ENCODE measurements around the gene CHI3L1.

CHI3L1 gene

DNA sequence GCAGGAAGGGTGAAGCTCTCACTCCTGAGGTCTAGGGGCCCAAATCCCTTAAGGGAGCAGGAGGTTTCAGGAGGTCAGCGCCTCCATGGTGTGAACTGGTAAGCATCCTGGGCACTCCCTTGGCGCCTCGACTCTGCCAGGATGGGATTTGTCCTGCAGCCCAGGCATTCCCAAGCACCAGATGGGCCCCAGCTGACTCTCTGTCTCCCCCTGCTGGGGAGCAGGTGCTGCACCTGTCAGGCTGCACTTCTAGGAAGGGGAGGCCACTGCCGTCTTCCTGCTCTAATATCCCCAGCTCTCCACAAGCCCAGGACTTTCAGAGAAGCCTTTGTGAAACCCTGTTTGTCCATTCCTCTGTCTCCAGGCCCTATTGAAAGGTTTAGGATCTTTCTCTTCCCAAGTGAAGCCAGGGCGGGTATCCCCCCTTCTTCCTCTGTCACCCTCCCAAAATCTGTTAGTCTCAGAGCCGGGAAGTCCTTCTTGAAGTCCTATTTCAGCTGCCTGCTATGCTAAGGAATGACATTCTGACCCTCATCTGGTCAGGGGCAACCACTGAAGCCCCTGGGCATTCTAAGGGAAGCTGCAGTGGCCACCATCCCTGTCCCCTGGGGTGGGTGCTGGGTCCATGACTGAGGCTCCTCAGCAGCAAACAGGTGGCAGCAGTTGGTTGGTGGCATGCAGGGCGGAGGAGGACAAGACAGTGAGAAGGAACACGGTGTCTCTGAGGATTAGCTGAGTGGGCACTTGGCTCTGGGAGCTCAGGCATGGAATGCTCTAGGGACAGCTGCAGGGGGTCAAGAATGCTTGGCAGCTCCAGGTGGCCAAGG is 14.1 kb downstream of the CHI3L1 start:
- TF ChIP-seq, protein P1, sequence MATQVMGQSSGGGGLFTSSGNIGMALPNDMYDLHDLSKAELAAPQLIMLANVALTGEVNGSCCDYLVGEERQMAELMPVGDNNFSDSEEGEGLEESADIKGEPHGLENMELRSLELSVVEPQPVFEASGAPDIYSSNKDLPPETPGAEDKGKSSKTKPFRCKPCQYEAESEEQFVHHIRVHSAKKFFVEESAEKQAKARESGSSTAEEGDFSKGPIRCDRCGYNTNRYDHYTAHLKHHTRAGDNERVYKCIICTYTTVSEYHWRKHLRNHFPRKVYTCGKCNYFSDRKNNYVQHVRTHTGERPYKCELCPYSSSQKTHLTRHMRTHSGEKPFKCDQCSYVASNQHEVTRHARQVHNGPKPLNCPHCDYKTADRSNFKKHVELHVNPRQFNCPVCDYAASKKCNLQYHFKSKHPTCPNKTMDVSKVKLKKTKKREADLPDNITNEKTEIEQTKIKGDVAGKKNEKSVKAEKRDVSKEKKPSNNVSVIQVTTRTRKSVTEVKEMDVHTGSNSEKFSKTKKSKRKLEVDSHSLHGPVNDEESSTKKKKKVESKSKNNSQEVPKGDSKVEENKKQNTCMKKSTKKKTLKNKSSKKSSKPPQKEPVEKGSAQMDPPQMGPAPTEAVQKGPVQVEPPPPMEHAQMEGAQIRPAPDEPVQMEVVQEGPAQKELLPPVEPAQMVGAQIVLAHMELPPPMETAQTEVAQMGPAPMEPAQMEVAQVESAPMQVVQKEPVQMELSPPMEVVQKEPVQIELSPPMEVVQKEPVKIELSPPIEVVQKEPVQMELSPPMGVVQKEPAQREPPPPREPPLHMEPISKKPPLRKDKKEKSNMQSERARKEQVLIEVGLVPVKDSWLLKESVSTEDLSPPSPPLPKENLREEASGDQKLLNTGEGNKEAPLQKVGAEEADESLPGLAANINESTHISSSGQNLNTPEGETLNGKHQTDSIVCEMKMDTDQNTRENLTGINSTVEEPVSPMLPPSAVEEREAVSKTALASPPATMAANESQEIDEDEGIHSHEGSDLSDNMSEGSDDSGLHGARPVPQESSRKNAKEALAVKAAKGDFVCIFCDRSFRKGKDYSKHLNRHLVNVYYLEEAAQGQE (IDR thresholded peaks at IDR 0.05; ENCODE audit: insufficient read depth in 1 of 2, low read depth in 2 of 2, low read length in 2 of 2): no peak
- TF ChIP-seq FOXP2 (optimal IDR thresholded peaks at IDR 0.05; ENCODE audit: borderline replicate concordance, extremely low read depth, extremely low read length, insufficient read depth) (no peak), SIN3A (IDR thresholded peaks at IDR 0.05; ENCODE audit: borderline replicate concordance, insufficient read depth, low read length) (no peak), TAF1 (IDR thresholded peaks at IDR 0.05; ENCODE audit: borderline replicate concordance, insufficient read depth, low read length) (no peak), POLR2AphosphoS5 (IDR thresholded peaks at IDR 0.05; ENCODE audit: low read depth, low read length) (no peak)

DNA sequence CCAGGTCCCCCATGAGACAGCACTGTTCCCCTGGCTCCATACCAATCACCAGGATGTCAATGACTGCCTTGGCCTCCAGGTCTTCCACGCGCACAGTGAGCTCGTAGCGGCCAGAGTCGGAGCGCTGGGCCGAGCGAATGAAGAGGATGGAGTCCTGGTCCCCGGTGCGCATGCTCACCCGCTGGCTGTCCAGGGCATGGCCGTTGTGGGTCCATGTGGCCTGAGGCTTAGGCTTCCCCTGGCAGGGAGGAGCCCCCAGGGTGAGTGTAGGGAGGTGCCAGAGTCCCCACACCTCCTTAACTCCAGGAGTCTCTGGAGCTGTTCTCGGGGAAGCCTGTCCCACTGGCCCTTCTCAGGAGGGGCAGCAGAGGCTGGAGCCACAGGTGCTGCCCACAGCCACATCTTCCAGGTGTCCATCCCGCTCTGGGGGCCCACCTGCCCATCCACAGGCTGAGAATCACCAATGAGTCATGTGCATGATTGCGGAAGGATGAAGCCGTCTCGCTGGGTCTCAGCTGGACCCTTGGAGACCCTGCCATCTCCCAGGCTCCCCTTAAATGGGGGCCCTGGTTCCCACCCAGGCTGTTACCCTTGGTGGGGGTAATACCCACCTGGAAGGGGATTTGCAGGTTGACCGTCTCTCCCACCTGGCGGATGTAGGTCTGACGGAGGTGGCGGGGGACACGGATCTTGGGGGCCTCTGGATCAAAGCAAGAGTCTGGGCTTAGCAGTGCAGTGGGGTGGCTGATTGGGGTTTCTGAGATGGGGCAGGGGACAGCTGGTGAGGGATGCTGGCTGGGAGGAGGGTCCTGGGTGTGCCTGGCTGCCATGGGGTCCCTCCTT is 14.9 kb downstream of the CHI3L1 start:
- TF ChIP-seq POLR2AphosphoS5 (IDR thresholded peaks at IDR 0.05; ENCODE audit: low read depth, low read length): no peak
- no peak for TF ChIP-seq TAF1 (IDR thresholded peaks at IDR 0.05; ENCODE audit: borderline replicate concordance, insufficient read depth, low read length)
- no peak for TF ChIP-seq FOXP2 (optimal IDR thresholded peaks at IDR 0.05; ENCODE audit: borderline replicate concordance, extremely low read depth, extremely low read length, insufficient read depth)
- TF ChIP-seq SIN3A (IDR thresholded peaks at IDR 0.05; ENCODE audit: borderline replicate concordance, insufficient read depth, low read length): no peak
- TF ChIP-seq, protein P1 (IDR thresholded peaks at IDR 0.05; ENCODE audit: insufficient read depth in 1 of 2, low read depth in 2 of 2, low read length in 2 of 2): no peak

GRCh38 chr1:203170625-203171330 is 15.7 kb downstream of the CHI3L1 start:
- TF ChIP-seq, protein P1 (IDR thresholded peaks at IDR 0.05; ENCODE audit: insufficient read depth in 1 of 2, low read depth in 2 of 2, low read length in 2 of 2): no peak
- TF ChIP-seq FOXP2 (optimal IDR thresholded peaks at IDR 0.05; ENCODE audit: borderline replicate concordance, extremely low read depth, extremely low read length, insufficient read depth) (no peak), SIN3A (IDR thresholded peaks at IDR 0.05; ENCODE audit: borderline replicate concordance, insufficient read depth, low read length) (no peak), TAF1 (IDR thresholded peaks at IDR 0.05; ENCODE audit: borderline replicate concordance, insufficient read depth, low read length) (no peak), POLR2AphosphoS5 (IDR thresholded peaks at IDR 0.05; ENCODE audit: low read depth, low read length) (no peak)

DNA sequence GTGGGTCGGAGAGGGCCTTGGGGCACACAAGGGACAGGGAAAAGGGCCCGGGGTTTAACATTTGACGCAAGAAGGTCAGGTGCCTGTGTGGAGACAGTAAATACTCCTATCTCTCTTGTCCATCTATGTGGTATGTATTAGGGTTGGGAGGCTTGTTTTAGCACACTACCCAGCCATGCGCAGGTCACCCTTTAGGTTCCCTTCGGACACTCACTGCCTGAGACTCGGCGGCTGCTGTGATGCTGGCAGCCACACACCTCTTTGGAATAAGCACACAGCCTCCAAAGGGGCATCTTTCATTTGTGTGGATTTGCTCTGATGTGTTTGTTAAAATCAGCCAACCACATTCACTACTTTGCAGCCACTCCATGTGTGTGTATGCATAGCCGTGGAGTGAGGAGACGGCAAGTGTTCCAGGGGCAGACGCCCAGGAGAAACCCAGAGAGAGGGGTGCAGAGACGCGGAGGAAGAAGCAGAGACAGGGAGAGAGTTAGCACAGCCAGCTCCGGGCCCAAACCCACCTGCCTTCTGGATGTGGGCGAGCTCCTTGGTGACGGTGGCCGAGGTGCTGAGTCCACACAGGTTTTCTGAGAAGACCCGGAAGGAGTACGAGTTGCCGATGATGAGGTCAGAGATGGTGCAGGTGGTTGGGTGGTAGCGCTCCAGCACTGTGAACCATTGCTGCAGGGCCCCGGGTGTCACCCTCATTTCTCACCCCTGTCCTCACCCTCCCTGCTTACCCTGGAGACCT is 16.6 kb downstream of the CHI3L1 start:
- TF ChIP-seq SIN3A (IDR thresholded peaks at IDR 0.05; ENCODE audit: borderline replicate concordance, insufficient read depth, low read length) (no peak), POLR2AphosphoS5 (IDR thresholded peaks at IDR 0.05; ENCODE audit: low read depth, low read length) (no peak), FOXP2 (optimal IDR thresholded peaks at IDR 0.05; ENCODE audit: borderline replicate concordance, extremely low read depth, extremely low read length, insufficient read depth) (no peak), TAF1 (IDR thresholded peaks at IDR 0.05; ENCODE audit: borderline replicate concordance, insufficient read depth, low read length) (no peak)
- TF ChIP-seq, protein P1 (IDR thresholded peaks at IDR 0.05; ENCODE audit: insufficient read depth in 1 of 2, low read depth in 2 of 2, low read length in 2 of 2): no peak

Data from PFSK-1 (cell line).